GM12891 (cell line): ENCODE data around the gene PADI3.

Source experiments
- PAX5 ChIP-seq: IDR thresholded peaks from 2 replicates; pipeline ENCODE4 v1.6.1; 2011; ENCODE audit warnings: low read length, moderate library complexity, mild to moderate bottlenecking; ENCODE audit not compliant: insufficient read depth, severe bottlenecking
- POLR2A ChIP-seq: IDR thresholded peaks from 2 replicates; pipeline ENCODE4 v1.6.1; 2011; ENCODE audit warnings: low read depth, low read length, control low read depth
- POLR2AphosphoS5 ChIP-seq: IDR thresholded peaks from 2 replicates; pipeline ENCODE4 v1.6.1; 2011; ENCODE audit warnings: low read depth, low read length, control low read depth
- TAF1 ChIP-seq: IDR thresholded peaks from 2 replicates; pipeline ENCODE4 v1.6.1; 2011; ENCODE audit warnings: low read depth, low read length, control low read depth

GRCh38 chr1:17290553-17290952 is 41.7 kb downstream of the PADI3 start:
- TF ChIP-seq POLR2AphosphoS5 (no peak), POLR2A (no peak), PAX5 (no peak), TAF1 (no peak)
